Endometrial microvascular endothelial cells (primary cell): ENCODE data around the gene MTOR. TPM values are rescaled to one million over a fixed set of nuclear protein-coding genes. Genes with fewer than 3 reads are reported as not detected.
"Not testable (repeated sequence)": the region's sequence is repeated elsewhere in the genome, so short reads cannot be mapped to it uniquely, and the experiment has no call there.

Source experiments
- in situ Hi-C: cut with HindIII; loops from 2 replicates; pipeline ENCODE4 v1.10.0; 2017; ENCODE audit warnings: low sequenced_read_pairs, low pct_unique_long_range_greater_than_20kb; ENCODE audit errors: inconsistent ontology term
- total RNA-seq: library from RNA; depleted of rRNA; stranded (reverse); fragments of >200 nt; gene quantifications from one replicate; pipeline ENCODE4 v1.2.3, GENCODE V29; 2015; ENCODE audit errors: inconsistent ontology term

Gene MTOR
- total RNA-seq, 1 donor from 2014 or later, result 49.7 TPM

DNA sequence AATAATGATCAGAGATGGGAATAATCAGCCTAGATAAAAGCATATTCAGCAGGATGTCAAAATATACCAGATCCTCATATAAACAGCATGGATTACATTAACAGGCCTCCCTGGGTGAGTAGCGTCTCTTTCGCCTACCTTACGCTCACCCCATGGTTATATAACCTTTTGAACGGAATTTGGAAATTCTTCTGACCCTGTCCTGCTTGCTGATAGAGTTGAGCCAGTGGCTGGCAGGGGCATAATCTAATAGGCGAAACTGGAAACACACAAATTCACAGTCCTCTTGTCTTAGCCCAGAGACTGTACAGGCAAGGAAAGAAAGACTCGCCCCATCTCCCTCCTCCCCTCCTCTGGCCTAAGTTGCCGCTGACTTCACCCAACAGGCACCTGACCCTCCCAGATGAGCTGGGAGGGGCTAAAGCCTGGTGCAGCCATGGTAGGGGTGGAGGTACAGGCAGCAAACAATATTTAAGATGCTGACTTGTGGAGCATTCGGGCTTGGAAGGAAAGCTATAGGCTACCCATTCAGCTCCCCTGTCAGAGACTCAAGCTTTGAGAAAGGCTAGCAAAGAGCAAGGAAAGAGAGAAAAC lies 73.4 kb downstream of the MTOR start, which contains the start of gene ANGPTL7:
Gene ANGPTL7, plus strand, starts transcription at position 498 of the 594 bp plus-strand sequence. CDS start 225 bp downstream, outside the sequence.
- in situ Hi-C loops, result no loop called here

DNA sequence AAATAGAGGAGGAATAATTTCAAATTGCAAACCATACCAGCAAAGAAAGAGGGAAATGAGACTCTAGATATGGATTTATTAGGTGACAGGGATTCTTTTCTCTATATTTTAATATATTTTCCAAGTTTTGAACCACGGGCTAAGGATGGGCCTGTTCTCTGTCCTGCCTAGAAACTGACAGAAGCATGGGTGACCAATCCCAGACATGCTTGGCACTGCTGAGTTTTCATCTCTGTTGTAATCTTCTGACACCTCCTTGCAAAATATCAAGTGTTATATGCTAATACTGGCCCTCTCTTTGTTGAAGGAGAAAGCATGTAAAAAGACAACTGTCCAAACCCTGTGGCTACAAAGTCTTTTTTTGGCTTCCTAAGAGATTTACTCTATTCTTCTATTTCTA lies 74.0 kb downstream of the MTOR start:
- in situ Hi-C loops, result no loop called here

DNA sequence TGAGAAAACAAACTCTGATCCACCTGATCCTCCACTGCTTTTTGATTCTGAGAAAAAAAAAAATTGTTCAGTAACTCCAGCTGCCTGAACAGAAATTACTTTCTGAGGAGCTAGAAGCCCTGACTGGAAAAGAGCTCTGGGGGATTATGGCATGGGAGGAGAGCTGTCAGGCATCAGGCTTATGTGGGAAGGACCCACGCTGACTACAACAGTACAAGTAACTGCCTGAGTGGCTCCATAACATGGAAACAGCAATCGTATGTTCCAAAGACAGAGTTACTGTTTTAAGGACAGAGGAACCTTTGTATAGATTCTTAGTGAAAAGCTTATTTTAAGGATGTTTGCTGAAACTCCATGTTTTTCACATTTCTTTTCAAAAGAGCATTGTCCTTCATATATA lies 74.4 kb downstream of the MTOR start:
- in situ Hi-C loops, result no loop called here

DNA sequence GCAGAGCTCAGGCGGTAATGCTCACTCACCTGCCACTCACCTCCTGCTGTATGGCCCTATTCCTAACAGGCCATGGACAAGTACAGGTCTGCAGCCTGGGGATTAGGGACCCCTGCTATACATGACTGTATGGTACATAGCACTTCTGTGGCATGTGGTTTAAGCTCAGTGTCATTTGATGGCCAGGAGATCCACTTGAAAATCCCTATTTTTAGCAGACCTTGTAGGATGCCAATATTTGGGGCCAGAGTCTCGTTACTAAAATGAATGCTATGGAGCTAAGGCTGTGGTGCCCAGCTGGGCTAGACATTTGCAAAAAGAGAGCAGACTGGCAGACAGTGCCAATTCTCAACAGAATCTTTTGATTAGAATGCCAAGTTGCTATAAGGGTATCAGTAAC lies 74.9 kb downstream of the MTOR start:
- in situ Hi-C loops, result no loop called here

DNA sequence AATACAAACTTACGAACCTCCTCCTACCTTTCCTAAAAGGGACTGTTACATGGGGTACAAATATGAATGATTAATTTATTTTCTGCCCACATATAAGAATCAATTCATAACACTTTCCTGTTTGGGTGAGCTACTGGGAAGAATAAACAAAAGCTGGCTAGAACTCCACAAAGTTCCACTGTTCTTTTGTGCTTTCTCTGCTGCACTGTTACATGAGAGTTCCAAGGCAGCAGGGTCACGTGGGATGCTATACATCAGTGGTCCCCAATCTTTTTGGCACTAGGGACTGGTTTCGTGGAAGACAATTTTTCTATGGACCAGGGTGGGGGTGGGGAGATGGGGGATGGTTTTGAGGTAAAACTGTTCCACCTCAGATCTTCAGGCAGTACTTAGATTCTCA lies 75.4 kb downstream of the MTOR start:
- in situ Hi-C loops, result no loop called here

DNA sequence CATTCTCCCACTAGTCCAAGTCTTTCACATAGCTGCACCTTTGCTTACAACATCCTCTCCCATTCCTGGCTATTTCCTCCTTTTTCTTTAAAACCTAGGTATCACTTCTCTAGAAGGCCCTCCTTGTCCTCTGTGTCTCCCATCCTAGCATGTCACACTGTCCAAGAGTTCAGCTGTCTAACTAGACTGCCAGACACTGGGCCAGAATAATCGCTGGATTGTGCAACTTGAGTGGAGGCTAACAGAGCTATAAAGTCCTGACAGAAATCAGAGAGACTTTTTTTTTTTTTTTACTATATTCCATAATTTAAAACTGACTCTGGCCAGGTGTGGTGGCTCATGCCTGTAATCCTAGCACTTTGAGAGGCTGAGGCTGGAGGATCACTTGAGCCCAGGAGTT lies 77.4 kb downstream of the MTOR start:
- in situ Hi-C loops, result no loop called here

DNA sequence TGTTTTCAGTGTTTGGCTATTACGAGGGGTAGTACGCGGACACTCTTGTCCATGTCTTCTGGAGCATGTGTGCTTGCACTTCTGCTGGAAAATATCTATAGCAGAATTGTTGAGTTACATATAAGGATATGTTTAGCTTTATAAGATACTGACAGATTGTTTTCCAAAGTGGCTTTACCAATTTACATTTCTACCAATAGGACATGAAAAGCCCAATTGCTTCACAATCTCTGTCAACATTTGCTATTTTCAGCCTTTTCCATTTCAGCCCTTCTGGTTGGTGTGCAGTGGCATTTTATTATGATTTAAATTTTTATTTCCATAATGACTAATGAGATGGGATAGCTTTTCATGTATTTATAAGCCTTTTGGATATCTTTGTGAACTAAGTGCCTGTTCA lies 79.5 kb downstream of the MTOR start:
- in situ Hi-C loops, result no loop called here

DNA sequence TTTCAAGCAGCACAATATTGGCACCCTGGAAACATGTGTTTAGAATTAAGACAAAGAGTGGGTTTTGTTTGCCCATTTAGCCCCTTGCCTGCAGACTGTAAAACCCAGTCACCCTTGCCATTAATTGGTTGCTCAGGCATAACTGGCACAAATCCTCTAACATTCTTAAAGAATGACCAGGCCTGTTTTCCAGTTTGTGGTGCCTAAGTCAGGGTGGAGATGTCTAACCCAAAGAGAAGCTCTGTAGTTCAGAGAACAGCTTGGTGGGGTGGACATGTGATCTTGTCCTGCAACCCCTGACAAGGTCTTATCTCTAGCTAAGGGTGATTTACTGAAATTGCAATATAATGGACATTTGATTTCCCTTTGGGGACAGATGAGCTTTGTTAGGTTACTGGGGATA lies 82.0 kb downstream of the MTOR start:
- in situ Hi-C loops, result no loop called here

DNA sequence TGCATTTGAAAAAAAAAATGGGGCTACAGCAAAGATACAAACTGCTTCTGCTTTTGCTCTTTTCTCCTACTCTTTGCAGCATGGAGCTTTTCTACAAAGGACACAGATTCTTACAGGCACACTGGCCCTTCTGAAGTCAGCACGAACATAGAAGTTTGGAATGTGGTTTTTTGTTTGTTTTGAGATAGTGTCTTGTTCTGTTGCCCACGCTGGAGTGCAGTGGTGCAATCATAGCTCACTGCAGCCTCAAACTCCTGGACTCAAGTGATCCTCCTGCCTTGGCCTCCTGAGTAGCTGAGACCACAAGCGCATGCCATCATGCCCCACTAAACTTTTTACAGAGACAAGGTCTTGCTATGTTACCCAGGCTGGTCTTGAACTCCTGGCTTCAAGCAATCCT lies 82.6 kb downstream of the MTOR start:
- in situ Hi-C loops, result not testable (repeated sequence)

DNA sequence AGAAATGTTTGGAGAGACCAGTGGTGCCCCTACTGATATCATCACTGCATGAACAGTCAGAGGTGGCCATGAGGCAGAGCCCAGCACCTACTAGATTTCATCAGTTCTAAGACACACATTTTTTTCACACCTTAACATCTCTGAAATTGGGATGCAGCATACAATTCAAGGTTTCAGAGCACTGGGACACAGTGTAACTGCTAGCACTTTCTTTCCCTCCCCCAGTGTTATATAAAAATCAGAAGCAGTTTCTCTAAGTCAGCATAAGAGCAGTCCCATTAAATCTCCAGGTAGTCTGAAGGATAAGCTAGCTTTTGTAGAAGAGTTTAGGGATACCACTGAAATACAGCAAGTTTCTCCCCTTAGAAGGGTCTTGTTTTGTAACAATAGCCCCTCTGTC lies 83.2 kb downstream of the MTOR start:
- in situ Hi-C loops, result no loop called here

DNA sequence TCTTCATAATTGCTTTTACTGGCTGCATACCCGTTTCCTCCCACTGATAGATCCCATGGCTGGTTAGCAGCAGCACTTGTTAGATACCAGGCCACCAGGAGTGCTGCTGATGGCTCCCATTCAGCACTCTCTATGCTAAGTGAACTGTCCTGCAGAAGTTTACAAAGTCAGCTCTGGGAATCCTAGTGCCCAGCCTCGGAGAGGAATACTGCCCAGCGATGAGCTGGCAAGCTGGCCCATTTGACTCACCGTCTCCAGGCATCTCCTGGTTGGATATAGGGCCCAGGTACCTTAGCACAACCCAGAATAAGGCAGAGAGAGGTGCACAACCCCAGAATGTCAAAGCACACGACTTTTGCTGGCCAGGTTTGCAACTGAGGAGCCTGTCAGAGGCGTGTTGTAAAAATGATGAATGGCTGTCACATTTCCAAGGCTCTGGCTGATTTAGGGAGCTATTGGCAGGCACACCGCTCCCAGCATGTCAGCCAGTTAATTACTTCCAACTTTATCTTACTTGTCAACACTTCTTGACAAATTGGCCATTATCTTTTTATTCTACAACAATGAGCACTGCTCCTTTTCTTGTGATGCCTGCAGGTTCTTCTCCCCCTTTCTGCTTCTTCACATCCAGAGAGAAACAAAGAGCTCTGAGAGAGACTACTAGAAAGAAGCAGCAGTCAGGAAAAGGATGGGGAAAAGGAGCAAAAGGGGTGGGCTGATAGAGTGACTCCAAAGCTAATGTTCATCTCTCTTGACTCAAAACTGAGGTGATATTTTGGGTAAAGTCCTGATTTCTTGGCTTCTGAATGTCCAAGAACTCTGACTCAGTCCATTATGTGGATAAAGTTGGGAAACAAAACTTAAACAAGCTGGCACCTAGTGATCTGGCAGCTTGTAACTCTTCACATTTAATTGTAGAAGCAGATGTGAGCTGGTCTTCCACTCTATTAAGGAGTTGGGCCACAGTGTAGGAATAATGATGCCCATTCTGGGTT lies 84.0 kb downstream of the MTOR start:
- in situ Hi-C loops, result no loop called here

DNA sequence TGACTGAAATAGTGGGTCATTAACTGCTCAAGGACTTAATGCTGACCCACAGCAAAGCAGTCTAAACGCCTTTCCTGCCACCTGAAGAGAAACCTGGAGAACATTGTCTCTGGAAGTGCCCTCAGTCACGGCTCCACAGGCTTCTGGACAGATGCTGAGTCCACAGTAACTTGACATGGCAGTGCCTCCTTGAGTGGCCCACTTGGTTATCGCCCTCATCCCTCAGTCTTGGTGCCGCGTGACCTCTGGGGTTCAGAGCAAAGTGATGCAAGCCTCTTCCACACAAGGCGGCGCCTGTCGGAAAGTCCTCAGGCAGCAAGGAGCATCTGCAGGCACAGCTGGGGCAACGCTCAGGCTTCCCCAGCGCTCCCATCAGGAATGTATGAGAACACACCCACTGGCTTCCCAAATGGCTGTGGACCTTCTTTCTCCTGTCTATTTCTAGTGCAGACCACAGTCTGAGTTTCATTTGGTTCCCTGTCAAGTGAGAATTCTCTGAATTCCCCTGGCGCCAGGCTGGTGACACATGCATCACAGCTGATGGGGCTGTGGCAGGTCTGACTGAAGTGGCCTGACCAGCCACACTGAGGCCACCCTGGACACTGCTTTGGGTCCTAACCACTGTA lies 86.2 kb downstream of the MTOR start:
- in situ Hi-C loops, result no loop called here

DNA sequence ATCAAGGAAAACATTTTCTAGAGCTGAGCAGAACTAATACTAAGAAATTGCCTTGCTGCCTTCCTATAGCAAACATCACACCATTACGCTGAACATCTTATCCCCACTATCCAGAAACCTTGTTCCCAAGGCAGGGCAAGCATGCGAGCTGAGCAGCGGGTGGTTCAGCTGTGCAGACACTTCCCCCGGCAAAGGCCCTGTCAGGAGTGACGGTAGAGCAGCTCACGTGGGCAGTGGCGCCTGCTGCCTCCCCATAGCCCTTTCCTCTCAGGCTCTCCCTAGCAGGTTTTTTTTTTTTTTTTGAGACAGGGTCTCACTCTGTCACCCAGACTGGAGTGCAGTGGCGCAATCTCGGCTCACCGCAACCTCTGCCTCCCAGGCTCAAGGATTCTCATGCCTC lies 86.9 kb downstream of the MTOR start:
- in situ Hi-C loops, result no loop called here

DNA sequence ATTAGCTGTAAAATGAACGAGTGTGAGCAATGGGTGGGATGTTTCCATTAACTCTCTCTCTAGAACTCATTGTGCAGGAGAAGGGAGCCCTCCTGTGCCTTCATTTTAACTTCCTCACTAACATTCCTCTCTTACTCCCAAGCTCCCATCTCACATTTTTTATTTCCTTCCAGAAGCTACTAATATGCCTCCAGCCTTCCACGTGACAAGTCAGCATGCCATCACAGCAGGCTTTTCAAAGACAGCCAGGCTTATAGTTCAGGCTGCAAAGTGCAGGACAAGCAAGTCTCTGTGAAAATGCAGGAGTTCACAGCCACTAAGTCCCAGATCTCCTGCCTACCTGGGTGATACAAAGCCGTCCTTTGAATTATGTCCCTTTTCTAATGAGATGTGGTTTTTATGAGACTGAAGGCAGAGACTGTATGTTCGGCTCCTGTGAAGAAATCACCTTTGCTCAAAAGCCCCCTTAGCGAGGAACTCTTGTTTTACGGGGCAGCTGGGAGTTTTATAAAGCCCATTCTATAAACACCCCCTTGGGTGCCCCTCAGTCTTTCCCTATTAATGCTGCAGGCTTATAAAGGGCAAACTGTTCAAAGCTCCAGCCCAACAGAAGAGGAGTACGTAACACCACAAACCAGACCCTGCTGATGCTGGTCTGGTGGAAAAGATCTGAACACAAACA lies 87.9 kb downstream of the MTOR start:
- in situ Hi-C loops, result no loop called here

DNA sequence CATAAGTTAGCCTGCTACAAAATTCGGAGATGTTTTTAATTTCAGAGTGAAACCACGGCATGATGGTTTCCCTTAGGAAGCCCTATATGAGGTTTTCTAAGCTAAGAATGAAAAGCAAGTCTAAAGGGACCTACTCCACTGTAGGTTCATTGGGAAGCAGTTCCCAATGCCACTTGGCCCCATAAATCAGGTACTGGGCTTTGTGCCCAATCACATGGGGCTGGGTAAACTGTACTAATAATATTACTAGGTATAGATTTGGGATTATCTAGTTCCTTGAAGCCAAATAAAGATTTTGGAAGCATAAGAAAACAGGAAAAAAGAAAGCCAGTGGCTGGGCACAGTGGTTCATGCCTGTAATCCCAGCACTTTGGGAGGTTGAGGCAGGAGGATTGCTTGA lies 92.2 kb downstream of the MTOR start:
- in situ Hi-C loops, result no loop called here

DNA sequence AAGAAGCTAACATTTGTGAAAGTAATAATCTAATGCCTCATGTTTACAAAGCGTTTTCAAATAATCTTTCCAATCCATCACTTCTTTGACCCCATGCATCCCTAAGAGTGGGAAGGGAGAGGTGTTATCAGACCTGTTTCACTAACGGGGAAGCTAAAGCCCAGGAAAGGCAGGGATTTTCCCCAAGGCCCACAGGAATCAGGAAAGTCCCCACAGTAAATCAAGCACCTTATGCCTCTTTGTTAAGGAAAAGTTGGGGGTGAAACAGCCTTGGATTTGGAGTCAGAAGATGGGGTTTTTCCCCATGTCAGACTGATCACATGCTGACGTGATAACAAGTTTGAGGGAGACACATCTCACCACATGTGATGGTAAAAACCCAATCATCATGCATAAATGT lies 93.1 kb downstream of the MTOR start:
- in situ Hi-C loops, result no loop called here

DNA sequence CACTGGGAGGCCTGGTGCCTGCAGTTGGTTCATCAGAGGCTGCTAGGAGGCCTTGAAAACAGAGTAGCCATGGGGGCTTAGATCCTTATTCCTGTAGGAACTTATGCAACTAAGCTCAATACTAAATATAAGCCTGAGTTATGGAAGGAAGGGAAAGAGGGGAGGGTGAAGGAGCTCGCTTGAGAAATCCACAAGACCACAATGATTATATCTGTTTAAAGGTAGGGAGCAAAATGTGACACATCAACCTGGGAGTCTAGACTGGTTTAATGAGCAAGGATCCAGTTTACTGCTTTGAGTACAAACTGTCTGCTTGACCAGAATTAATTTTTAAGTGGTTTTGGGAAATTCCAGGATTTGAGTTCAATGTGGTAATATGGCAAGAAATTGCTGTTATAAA lies 93.6 kb downstream of the MTOR start:
- in situ Hi-C loops, result no loop called here

DNA sequence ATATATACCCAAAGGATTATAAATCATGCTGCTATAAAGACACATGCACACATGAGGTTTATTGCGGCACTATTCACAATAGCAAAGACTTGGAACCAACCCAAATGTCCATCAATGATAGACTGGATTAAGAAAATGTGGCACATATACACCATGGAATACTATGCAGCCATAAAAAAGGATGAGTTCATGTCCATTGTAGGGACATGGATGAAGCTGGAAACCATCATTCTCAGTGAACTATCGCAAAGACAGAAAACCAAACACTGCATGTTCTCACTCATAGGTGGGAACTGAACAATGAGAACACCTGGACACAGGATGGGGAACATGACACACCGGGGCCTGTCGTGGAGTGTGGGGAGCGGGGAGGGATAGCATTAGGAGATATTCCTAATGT lies 95.6 kb downstream of the MTOR start:
- in situ Hi-C loops, result not testable (repeated sequence)

DNA sequence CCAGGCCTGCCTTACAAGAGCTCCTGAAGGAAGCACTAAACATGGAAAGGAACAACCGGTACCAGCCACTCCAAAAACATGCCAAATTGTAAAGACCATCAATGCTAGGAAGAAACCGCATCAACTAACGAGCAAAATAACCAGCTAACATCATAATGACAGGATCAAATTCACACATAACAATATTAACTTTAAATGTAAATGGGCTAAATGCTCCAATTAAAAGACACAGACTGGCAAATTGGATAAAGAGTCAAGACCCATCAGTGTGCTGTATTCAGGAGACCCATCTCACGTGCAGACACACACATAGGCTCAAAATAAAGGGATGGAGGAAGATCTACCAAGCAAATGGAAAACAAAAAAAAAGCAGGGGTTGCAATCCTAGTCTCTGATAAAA lies 99.6 kb downstream of the MTOR start:
- in situ Hi-C loops, result not testable (repeated sequence)
